Lower leg skin (tissue), 4 donors: ENCODE data around the gene ZDHHC19. TPM values are rescaled to one million over a fixed set of nuclear protein-coding genes. Genes with fewer than 3 reads are reported as not detected.

Experiments
- DNase-seq, 2 donors: peaks; one replicate each; pipeline ENCODE4 v3.0.0-alpha.2; 2019; ENCODE audit warnings: low spot score in 2 of 2
- H3K4me3 ChIP-seq: fragments of 200-600 bp; sonication (generic); 2 replicates; pipeline ENCODE4 v1.5.1; 2017; ENCODE audit warnings: mild to moderate bottlenecking, low read depth; ENCODE audit not compliant: poor library complexity, severe bottlenecking
- POLR2A ChIP-seq, 2 donors: fragments of 450-650 bp; IDR thresholded peaks; one replicate each; pipeline ENCODE4 v1.6.1; 2016 to 2017; ENCODE audit warnings: antibody characterized with exemption in 2 of 2, mild to moderate bottlenecking in 1 of 2, moderate library complexity in 1 of 2
- WGBS, 2 donors: methylation state at CpG; one replicate each; pipeline ENCODE4 v1.1.5; 2018; 5-methylcytosine and 5-hydroxymethylcytosine counted together
- intact Hi-C: fragments of 100-400 bp; cut with DNase I; formaldehyde crosslinking; loops from one replicate; pipeline ENCODE4 v1.15.0; 2023; ENCODE audit warnings: low total_unique reads
- total RNA-seq, 4 donors: library from RNA; depleted of rRNA; stranded (reverse); fragments of >200 nt; gene quantifications; one replicate each; pipeline ENCODE4 v1.1.0, GENCODE V29; 2016
- TF ChIP-seq, protein P1 (sequence below), 3 donors: fragments of 450-650 bp; IDR thresholded peaks; one replicate each; pipeline ENCODE4 v1.5.1; 2016; ENCODE audit warnings: antibody characterized with exemption in 3 of 3, mild to moderate bottlenecking in 3 of 3, moderate library complexity in 2 of 3

The ZDHHC19 gene
- total RNA-seq, 4 donors from 2014 or later: not detected

DNA sequence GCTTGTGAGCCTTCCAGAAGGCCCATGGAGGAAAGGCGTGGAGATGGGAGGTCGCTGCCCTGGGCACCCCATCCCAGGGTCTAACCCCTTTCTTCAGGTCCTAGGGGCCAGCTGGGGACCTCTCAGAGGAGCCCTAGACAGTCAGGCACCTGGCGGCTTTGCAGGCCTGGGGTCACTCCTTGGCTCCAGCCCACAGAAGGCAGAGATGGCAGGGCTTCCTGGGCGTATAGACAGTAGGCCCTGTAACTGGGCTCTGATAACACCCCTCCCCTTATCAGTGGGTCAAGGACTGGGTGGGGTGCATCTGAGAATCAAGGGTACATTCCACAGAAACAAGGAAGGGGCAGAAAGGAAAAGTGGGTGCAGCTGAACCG, 16.7 kb downstream of the ZDHHC19 start:
- no peak for DNase-seq
- no peak for TF ChIP-seq POLR2A (IDR thresholded peaks at IDR 0.05)
- TF ChIP-seq, protein P1, sequence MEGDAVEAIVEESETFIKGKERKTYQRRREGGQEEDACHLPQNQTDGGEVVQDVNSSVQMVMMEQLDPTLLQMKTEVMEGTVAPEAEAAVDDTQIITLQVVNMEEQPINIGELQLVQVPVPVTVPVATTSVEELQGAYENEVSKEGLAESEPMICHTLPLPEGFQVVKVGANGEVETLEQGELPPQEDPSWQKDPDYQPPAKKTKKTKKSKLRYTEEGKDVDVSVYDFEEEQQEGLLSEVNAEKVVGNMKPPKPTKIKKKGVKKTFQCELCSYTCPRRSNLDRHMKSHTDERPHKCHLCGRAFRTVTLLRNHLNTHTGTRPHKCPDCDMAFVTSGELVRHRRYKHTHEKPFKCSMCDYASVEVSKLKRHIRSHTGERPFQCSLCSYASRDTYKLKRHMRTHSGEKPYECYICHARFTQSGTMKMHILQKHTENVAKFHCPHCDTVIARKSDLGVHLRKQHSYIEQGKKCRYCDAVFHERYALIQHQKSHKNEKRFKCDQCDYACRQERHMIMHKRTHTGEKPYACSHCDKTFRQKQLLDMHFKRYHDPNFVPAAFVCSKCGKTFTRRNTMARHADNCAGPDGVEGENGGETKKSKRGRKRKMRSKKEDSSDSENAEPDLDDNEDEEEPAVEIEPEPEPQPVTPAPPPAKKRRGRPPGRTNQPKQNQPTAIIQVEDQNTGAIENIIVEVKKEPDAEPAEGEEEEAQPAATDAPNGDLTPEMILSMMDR (IDR thresholded peaks at IDR 0.05): no peak
- intact Hi-C loops: no loop called here
- H3K4me3 ChIP-seq: no peak overlapping the region
- WGBS, 2 donors: 86 to 89% methylated on average over 5 of the region's 5 CpGs

- intact Hi-C loops: no loop called here
- DNase-seq: no peak
Observed at GRCh38 chr3:196193736-196194541, 17.3 kb downstream of the ZDHHC19 start.

GRCh38 chr3:196193133-196193735, 18.0 kb downstream of the ZDHHC19 start:
- DNase-seq: no peak
- H3K4me3 ChIP-seq: no peak overlapping the region
- intact Hi-C loops: no loop called here
- TF ChIP-seq POLR2A (IDR thresholded peaks at IDR 0.05): no peak
- TF ChIP-seq, protein P1 (IDR thresholded peaks at IDR 0.05): no peak
- WGBS, 2 donors: 74 to 77% methylated on average over 15 of the region's 15 CpGs

More at GRCh38 chr3:196193736-196194541, 17.3 kb downstream of the ZDHHC19 start:
- TF ChIP-seq, protein P1 (IDR thresholded peaks at IDR 0.05): no peak
- no peak for TF ChIP-seq POLR2A (IDR thresholded peaks at IDR 0.05)
- 49 to 59% methylated on average over 7 to 13 of the region's 13 CpGs for WGBS, 2 donors
- no peak overlapping the region for H3K4me3 ChIP-seq

DNA sequence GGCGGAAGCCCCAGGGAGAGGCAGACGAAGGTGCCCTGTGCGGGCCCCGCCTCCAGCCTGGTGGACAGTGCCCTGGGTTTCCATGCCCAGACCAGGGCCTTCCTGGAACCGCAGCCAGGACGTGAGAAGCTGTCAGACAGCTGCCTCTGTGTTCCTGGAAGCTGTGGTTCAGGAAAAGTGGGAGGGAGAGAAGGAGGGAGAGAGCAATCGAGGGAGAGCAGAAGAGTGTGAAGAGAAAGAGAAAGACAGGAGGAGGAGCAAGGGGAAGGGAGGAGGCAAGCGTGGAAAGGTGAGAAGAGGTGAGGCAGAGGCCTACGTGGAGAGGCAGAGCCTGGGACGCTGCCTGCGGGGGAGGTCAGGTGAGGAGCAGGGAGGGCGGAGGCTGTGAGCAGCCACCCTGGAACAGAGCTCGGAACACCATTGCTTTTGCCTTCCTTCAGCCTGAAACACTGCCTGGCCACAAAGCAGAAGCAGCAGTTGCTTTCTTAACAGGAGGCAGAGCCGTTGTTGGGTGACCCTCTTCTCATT, 18.6 kb downstream of the ZDHHC19 start:
- intact Hi-C loops: no loop called here
- DNase-seq: no peak
- H3K4me3 ChIP-seq: no peak overlapping the region
- no peak for TF ChIP-seq POLR2A (IDR thresholded peaks at IDR 0.05)
- TF ChIP-seq, protein P1 (IDR thresholded peaks at IDR 0.05): no peak
- 31 to 50% methylated on average over 14 of the region's 14 CpGs for WGBS, 2 donors

- WGBS, 2 donors: 65 to 67% methylated on average over 11 of the region's 11 CpGs
- no peak overlapping the region for H3K4me3 ChIP-seq
- no peak for DNase-seq
- no peak for TF ChIP-seq POLR2A (IDR thresholded peaks at IDR 0.05)
- TF ChIP-seq, protein P1 (IDR thresholded peaks at IDR 0.05): no peak
- intact Hi-C loops: no loop called here
Observed at GRCh38 chr3:196192036-196192523, 19.1 kb downstream of the ZDHHC19 start.
